Upper lobe of left lung (tissue), 6 donors: ENCODE measurements around the gene PANK1. TPM values are rescaled to one million over a fixed set of nuclear protein-coding genes. Genes with fewer than 3 reads are reported as not detected.

Source experiments
- ATAC-seq, 2 donors: fragments of 200-7000 bp; cut with Tn5 transposase; one replicate each; pipeline ENCODE4 v1.9.1; 2022; ENCODE audit warnings: mild to moderate bottlenecking in 2 of 2, moderate library complexity in 2 of 2; ENCODE audit not compliant: low FRiP score in 2 of 2
- DNase-seq, 2 donors: peaks; one replicate each; pipeline ENCODE4 v3.0.0-alpha.2; 2019 to 2020
- H3K27ac ChIP-seq, 4 donors: fragments of 200-600 bp; sonication (generic); one replicate each; pipeline ENCODE4 v1.5.1; 2016 to 2019
- H3K27me3 ChIP-seq, 4 donors: fragments of 200-600 bp; sonication (generic); one replicate each; pipeline ENCODE4 v1.5.1; 2017 to 2019
- H3K36me3 ChIP-seq, 4 donors: fragments of 200-600 bp; sonication (generic); one replicate each; pipeline ENCODE4 v1.5.1; 2016 to 2019
- H3K4me1 ChIP-seq, 4 donors: fragments of 200-600 bp; sonication (generic); one replicate each; pipeline ENCODE4 v1.5.1; 2018 to 2019
- H3K4me3 ChIP-seq, 4 donors: fragments of 200-600 bp; sonication (generic); one replicate each; pipeline ENCODE4 v1.5.1; 2017 to 2019; ENCODE audit warnings: mild to moderate bottlenecking in 2 of 4, moderate library complexity in 1 of 4
- H3K9me3 ChIP-seq, 4 donors: fragments of 200-600 bp; sonication (generic); one replicate each; pipeline ENCODE4 v1.5.1; 2018 to 2019
- EP300 ChIP-seq, 4 donors: sonication (generic); formaldehyde crosslinking; IDR thresholded peaks; one replicate each; pipeline ENCODE4 v1.5.1; 2017; ENCODE audit warnings: antibody characterized with exemption in 4 of 4, control low read depth in 2 of 4
- POLR2A ChIP-seq, 4 donors: fragments of 450-650 bp; IDR thresholded peaks; one replicate each; pipeline ENCODE4 v1.5.1; 2016 to 2017; ENCODE audit warnings: antibody characterized with exemption in 4 of 4, mild to moderate bottlenecking in 2 of 4
- POLR2AphosphoS5 ChIP-seq, 2 donors: sonication (generic); formaldehyde crosslinking; IDR thresholded peaks; one replicate each; pipeline ENCODE4 v1.5.1; 2017; ENCODE audit warnings: antibody characterized with exemption in 2 of 2
- WGBS, 2 donors: methylation state at CpG; one replicate each; pipeline ENCODE4 v1.1.5; 2017 to 2018; 5-methylcytosine and 5-hydroxymethylcytosine counted together
- total RNA-seq, 6 donors: library from RNA; depleted of rRNA in 4 of 6; stranded (reverse); fragments of >200 nt in 4 of 6; gene quantifications; one replicate each; pipeline versions ENCODE4 v1.1.0 to v1.2.1, GENCODE V29; 2016 to 2021
- TF ChIP-seq, protein P1 (sequence below), 6 experiments: fragments of 450-650 bp in 4 of 6; fragments of 200-600 bp in 2 of 6; sonication (generic) in 2 of 6; IDR thresholded peaks; one replicate each; pipeline ENCODE4 v1.5.1; 2016 to 2019; ENCODE audit warnings: antibody characterized with exemption in 6 of 6
- donor health status: DM: no; HTN: no; CAD: no; lungs with moderate emphysema.
- donor health status: DM: no; HTN: yes; CAD: no; lungs with severe emphysema.

PANK1 gene
- total RNA-seq, 6 donors from 2014 or later, result 3.1 to 22.9 (median 7.3) TPM

DNA sequence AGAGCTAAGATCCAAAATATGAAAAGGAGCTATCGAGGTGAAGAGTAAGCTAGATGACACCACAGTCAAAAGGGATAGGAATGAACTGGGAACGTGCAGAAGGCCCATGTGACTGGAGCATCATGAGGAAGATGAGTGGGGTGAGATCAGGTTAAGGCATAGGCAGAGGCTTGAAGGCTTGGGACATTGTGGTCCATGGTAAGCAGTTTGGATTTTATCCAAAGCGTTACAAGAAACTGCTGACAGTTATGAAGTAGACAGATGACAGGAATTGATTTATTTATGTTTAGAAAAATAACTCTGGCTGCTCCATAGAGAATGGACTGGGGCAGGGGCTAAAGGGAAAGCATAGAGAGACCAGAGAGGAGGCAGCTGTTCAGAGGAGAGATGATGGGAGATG is 18.1 kb upstream of the PANK1 start:
- WGBS, 2 donors, result 60 to 63% methylated on average over 3 of the region's 3 CpGs

DNA sequence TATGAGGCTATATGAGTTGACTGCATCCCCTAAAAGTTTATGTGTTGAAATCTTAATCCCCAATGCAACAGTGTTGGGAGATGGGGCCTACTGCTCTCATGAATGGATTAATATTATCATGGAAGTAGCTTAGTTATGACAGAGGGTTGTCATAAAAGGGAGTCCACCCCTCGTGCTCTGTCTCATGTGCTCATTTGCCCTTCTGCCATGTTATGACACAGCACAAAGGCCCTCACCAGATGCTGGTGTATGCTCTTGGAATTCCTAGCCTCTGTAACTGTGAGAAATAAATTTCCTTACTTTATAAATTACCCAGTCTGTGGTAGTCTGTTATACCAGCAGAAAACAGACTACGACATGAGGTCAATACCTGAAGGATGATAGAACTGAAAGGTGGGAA is 17.6 kb upstream of the PANK1 start:
- TF ChIP-seq, protein P1, sequence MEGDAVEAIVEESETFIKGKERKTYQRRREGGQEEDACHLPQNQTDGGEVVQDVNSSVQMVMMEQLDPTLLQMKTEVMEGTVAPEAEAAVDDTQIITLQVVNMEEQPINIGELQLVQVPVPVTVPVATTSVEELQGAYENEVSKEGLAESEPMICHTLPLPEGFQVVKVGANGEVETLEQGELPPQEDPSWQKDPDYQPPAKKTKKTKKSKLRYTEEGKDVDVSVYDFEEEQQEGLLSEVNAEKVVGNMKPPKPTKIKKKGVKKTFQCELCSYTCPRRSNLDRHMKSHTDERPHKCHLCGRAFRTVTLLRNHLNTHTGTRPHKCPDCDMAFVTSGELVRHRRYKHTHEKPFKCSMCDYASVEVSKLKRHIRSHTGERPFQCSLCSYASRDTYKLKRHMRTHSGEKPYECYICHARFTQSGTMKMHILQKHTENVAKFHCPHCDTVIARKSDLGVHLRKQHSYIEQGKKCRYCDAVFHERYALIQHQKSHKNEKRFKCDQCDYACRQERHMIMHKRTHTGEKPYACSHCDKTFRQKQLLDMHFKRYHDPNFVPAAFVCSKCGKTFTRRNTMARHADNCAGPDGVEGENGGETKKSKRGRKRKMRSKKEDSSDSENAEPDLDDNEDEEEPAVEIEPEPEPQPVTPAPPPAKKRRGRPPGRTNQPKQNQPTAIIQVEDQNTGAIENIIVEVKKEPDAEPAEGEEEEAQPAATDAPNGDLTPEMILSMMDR (IDR thresholded peaks at IDR 0.05), result no peak
- TF ChIP-seq POLR2AphosphoS5 (IDR thresholded peaks at IDR 0.05) (no peak), POLR2A (IDR thresholded peaks at IDR 0.05) (no peak), EP300 (IDR thresholded peaks at IDR 0.05) (no peak)
- no peaks in the 10 kb centered on the region for H3K9me3 ChIP-seq
- DNase-seq, result no peak
- no peaks in the 10 kb centered on the region for H3K4me1 ChIP-seq
- no peak for ATAC-seq
- no peaks in the 10 kb centered on the region for H3K27me3 ChIP-seq
- no peaks in the 10 kb centered on the region for H3K36me3 ChIP-seq
- no peak overlapping the region for H3K27ac ChIP-seq
- H3K4me3 ChIP-seq, result no peak overlapping the region
- 94 to 96% methylated on average over 2 of the region's 2 CpGs for WGBS, 2 donors

More for the DNA sequence above, 18.1 kb upstream of the PANK1 start:
- TF ChIP-seq POLR2AphosphoS5 (IDR thresholded peaks at IDR 0.05) (no peak), EP300 (IDR thresholded peaks at IDR 0.05) (no peak), POLR2A (IDR thresholded peaks at IDR 0.05) (no peak)
- TF ChIP-seq, protein P1 (IDR thresholded peaks at IDR 0.05), result no peak
- Histone ChIP-seq H3K9me3 (no peaks in the 10 kb centered on the region), H3K4me1 (no peaks in the 10 kb centered on the region), H3K4me3 (no peak overlapping the region), H3K36me3 (no peaks in the 10 kb centered on the region), H3K27ac (no peak overlapping the region), H3K27me3 (no peaks in the 10 kb centered on the region)
- DNase-seq (no peak), ATAC-seq (no peak)

DNA sequence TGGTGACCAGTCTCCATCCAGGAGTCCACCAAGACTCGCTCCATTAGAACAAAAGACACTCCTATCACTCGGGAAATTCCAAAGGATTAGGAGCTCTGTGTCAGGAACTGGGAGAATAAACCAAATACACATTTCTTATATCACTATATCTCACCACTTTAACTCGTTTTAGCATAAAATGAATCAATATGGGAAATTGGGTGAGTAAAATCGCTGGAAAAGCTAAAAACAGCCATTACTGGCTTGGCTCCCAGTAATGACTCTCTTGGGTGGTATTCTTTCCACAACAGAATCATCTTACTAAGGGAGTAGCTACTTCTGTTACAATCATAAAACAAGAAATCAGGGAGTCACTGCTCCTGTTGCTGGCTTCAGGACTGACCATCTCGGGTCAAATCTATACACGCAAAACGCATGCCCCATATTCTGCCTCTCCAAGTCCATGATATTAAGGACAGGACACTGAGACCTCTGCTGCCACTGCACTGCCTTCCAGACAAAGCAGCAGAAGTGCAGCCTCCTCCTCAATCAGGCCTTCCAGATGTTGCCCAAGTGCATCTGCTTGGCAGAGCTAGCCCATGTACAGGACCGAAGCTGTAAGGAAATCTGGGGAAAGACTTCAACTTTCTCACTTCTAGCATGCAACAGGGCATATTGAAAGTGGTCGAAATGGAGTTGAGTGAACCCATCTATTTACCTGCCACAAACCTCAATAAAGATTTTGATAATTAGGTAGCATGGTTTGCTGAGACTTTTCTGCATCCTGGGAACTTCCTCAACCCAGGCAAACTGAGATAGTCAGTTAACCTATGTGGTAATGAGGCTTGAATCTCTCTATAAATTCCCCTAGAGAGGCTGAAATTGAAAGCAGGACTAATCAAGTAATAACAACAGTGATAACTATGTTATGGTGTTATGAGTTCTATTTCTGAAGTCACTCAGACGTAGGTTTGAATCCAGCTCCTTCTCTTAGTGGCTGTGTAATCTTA is 14.4 kb upstream of the PANK1 start:
- Histone ChIP-seq H3K4me1 (no peaks in the 10 kb centered on the region), H3K9me3 (no peaks in the 10 kb centered on the region), H3K27ac (no peak overlapping the region), H3K27me3 (no peaks in the 10 kb centered on the region), H3K4me3 (no peak overlapping the region), H3K36me3 (no peaks in the 10 kb centered on the region)
- TF ChIP-seq, protein P1 (IDR thresholded peaks at IDR 0.05), result no peak
- no peak for TF ChIP-seq POLR2AphosphoS5 (IDR thresholded peaks at IDR 0.05)
- no peak for TF ChIP-seq POLR2A (IDR thresholded peaks at IDR 0.05)
- no peak for TF ChIP-seq EP300 (IDR thresholded peaks at IDR 0.05)
- WGBS, 2 donors, result 79 to 82% methylated on average over 10 of the region's 10 CpGs
- DNase-seq, result no peak
- peak in 1 of 2 donors; percentile 52 for ATAC-seq

DNA sequence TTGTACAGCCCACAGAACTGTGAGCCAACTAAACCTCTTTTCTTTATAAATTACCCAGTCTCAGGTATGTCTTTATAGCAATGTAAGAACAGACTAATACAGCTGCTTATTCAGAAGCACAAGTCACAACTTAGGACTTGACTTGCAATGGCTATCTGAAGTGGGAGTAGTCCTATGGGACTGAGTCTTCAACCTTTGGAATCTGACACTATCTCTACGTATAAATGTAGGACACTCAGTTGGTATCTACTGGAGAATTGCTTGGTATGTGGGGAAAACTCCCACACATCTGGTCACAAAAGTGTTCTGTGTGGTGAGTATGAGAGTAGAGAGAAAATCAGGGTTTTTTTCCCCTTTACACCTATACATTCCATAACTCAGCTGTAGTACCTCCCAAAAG is 12.3 kb upstream of the PANK1 start:
- 61 to 81% methylated on average over 1 of the region's 1 CpG for WGBS, 2 donors
- H3K4me3 ChIP-seq, result no peak overlapping the region
- no peaks in the 10 kb centered on the region for H3K4me1 ChIP-seq
- TF ChIP-seq POLR2AphosphoS5 (IDR thresholded peaks at IDR 0.05) (no peak), POLR2A (IDR thresholded peaks at IDR 0.05) (no peak), EP300 (IDR thresholded peaks at IDR 0.05) (no peak)
- TF ChIP-seq, protein P1 (IDR thresholded peaks at IDR 0.05), result no peak
- DNase-seq (no peak), ATAC-seq (no peak)
- no peaks in the 10 kb centered on the region for H3K36me3 ChIP-seq
- H3K27me3 ChIP-seq, result no peaks in the 10 kb centered on the region
- H3K9me3 ChIP-seq, result no peaks in the 10 kb centered on the region
- H3K27ac ChIP-seq, result no peak overlapping the region
